ENCODE results near the gene DMRTA1.

DNA sequence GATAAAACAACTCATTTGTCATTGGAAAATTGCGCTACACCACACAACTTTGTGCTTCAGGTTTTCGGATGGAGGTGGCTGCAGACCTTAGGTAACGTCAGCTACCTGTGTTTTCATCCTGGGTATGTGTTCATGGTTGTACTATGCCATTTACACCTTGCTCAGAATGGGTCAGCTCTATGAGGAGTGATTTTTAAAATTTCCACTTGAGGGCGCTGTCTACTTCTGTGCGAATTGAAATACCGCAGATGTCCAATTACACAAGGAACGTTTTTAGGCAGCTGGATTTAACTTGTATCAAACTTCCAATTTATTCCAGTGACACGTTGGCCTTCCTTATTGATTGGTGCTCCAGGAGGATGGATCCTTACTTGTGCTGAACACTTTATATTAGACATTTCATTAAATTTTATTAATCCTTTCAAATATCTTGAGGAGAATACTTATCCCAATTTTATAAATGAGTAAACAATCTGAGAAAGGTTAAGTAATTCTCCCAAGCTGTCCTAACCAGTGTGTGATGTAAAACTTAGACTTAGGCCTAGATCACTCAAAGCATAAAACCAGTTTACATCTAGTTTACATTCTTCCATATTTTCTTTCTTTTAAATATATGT lies 23.4 kb downstream of the DMRTA1 start:
- TF ChIP-seq, protein P1, sequence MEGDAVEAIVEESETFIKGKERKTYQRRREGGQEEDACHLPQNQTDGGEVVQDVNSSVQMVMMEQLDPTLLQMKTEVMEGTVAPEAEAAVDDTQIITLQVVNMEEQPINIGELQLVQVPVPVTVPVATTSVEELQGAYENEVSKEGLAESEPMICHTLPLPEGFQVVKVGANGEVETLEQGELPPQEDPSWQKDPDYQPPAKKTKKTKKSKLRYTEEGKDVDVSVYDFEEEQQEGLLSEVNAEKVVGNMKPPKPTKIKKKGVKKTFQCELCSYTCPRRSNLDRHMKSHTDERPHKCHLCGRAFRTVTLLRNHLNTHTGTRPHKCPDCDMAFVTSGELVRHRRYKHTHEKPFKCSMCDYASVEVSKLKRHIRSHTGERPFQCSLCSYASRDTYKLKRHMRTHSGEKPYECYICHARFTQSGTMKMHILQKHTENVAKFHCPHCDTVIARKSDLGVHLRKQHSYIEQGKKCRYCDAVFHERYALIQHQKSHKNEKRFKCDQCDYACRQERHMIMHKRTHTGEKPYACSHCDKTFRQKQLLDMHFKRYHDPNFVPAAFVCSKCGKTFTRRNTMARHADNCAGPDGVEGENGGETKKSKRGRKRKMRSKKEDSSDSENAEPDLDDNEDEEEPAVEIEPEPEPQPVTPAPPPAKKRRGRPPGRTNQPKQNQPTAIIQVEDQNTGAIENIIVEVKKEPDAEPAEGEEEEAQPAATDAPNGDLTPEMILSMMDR (IDR thresholded peaks at IDR 0.05): peak; percentile 60 to 70 (median 65)
- no peak for TF ChIP-seq POLR2A (IDR thresholded peaks at IDR 0.05)
